Measurements from ENCODE around the gene SCAPER.

DNA sequence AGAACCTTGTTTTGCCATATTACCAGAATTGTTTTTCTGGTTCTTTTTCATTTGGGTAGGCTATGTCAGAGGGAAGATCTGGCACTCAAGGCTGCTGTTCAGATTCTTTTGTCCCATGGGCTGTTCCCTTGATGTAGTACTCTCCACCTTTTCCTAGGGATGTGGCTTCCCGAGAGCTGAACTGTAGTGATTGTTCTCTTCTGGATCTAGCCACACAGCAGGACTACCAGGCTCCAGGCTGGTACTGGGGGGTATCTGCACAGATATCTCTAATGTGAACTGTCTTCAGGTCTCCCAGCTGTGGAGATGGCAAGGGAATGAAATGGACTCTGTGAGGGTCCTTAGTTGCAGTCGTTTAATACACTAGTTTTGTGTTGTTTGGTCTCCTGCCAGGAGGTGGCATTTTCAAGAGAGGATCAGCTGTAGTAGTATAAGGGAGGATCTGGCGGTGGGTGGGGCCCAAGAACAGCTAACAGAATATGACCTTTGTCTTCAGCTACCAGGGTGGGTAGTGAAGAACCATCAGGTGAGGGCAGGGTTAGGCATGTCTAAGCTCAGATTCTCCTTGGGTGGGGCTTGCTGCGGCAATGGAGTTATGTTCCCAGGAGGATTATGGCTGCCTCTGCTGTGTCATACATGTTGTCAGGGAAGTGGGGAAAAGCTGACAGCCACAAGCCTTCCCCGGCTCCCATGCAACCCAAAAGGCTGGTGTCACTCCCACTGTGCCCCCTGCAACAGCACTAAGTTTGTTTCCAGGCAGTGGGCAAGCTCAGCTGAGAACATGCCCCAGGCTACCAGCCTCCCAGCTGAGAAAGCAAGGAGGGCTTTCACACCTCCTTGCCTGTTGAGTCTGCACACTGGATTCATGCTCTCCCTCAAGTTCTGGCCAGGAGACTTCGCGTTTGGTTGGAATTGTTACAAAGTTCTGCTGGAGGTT, 316.1 kb downstream of the SCAPER start:
- TF ChIP-seq POLR2A (IDR thresholded peaks at IDR 0.05; ENCODE audit: low read length), result no peak
- TF ChIP-seq GATA1 (IDR thresholded peaks at IDR 0.05; ENCODE audit: low read depth, low read length), result no peak
